ENCODE data around the gene SYDE2.
A peak's percentile ranks its signal among the peaks of the same experiment; 100 is the strongest.

Gene SYDE2

DNA sequence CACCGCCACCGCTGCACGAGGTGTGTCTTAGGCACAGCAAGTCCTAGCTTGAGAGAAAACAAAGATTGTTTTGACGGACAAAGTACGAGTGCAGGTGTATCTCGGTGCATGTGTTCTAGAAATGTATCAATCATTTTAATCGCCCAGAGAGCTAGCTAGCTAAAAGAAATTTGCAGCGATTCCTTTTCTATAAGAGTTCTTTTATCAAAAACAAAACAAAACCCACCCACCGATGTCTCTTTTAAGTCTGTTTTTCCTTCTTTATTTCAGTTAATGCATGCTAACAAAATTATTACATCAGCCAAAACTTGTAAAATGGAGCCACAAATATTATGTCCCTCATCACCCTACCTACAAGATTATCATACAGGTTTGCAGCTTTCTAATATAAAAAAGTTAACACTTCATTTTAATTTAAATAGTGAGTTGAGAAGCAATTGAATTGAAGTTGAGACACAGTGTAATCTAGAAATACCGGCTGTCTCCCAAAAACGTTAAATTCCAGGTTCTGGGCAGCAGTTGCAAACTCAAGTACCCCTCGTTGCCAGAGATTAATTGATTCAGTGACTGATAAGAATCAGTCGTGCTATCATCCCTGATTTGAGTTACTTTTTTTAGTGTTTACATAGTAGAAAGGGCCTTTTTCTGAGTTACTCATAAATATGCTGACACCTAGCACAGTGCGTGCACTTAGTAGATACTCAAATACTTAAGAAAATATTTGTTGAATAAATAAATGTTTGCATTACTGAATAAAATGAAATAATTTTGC, 1.5 kb upstream of the SYDE2 start:
- TF ChIP-seq, protein P1, sequence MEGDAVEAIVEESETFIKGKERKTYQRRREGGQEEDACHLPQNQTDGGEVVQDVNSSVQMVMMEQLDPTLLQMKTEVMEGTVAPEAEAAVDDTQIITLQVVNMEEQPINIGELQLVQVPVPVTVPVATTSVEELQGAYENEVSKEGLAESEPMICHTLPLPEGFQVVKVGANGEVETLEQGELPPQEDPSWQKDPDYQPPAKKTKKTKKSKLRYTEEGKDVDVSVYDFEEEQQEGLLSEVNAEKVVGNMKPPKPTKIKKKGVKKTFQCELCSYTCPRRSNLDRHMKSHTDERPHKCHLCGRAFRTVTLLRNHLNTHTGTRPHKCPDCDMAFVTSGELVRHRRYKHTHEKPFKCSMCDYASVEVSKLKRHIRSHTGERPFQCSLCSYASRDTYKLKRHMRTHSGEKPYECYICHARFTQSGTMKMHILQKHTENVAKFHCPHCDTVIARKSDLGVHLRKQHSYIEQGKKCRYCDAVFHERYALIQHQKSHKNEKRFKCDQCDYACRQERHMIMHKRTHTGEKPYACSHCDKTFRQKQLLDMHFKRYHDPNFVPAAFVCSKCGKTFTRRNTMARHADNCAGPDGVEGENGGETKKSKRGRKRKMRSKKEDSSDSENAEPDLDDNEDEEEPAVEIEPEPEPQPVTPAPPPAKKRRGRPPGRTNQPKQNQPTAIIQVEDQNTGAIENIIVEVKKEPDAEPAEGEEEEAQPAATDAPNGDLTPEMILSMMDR (IDR thresholded peaks at IDR 0.05; ENCODE audit: insufficient read depth, low read length, missing control alignments) = no peak
- ChIA-PET POLR2A (interaction anchor here (0.5 kb wide), 1 partner anchor 66 kb away, joined by 3 read pairs; no protein-coding TSS in a partner anchor), CTCF (interaction anchor here (0.9 to 1.2 kb wide), 2 partner anchors 53 to 56 kb away, joined by 3 to 5 read pairs; no protein-coding TSS in a partner anchor)
- H3K4me3 ChIP-seq (ENCODE audit: low read depth, low read length) = peak overlapping the region; percentile 82
- DNase-seq (ENCODE audit: low read depth, low spot score) = no peak

DNA sequence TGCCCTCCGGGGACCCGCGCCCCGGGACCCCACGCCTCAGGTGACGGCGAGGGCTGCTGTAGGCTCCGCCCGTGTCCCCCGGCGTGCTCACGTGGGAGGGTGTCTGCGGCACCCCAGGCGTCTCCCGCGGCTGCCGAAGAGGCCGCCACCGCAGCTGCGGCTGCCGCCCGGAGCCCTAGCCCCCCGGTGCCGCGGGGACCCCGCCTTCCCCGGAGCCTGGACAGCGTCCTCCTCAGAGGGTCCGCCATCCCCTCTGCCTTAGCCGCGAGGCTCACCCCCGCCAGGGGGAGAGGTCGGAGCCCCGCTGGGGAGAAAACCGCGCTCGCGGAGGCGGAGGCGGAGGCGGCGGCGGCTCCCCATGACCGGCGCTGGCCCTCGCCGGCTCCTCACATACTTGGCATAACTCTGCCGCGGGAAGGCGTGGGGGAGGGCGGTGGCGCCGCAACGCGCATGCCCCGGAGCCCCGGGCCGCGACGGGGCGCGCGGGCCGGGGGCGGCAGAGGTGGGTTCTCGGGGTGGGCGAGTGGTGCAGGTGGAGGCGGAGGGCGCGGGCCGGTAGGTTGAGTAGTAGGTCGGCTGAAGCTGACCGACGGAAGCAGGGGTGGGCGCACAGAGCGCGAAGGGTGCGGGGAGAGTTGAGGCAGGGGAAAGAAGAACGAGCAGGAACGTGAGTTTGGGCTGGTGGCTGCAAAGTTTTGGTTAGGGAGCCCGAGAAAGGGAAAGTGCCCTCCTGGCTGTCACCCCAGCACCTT, 700 bp upstream of the SYDE2 start:
- DNase-seq (ENCODE audit: low read depth, low spot score) = no peak
- H3K4me3 ChIP-seq (ENCODE audit: low read depth, low read length) = peak overlapping the region; percentile 82
- ChIA-PET POLR2A (no interaction called here), CTCF (interaction anchor here (0.9 to 3.4 kb wide), 3 partner anchors 53 to 58 kb away, joined by 3 to 12 read pairs (median 5); partner anchors contain the start of gene C1orf52)
- TF ChIP-seq, protein P1 (IDR thresholded peaks at IDR 0.05; ENCODE audit: insufficient read depth, low read length, missing control alignments) = peak; percentile 6

DNA sequence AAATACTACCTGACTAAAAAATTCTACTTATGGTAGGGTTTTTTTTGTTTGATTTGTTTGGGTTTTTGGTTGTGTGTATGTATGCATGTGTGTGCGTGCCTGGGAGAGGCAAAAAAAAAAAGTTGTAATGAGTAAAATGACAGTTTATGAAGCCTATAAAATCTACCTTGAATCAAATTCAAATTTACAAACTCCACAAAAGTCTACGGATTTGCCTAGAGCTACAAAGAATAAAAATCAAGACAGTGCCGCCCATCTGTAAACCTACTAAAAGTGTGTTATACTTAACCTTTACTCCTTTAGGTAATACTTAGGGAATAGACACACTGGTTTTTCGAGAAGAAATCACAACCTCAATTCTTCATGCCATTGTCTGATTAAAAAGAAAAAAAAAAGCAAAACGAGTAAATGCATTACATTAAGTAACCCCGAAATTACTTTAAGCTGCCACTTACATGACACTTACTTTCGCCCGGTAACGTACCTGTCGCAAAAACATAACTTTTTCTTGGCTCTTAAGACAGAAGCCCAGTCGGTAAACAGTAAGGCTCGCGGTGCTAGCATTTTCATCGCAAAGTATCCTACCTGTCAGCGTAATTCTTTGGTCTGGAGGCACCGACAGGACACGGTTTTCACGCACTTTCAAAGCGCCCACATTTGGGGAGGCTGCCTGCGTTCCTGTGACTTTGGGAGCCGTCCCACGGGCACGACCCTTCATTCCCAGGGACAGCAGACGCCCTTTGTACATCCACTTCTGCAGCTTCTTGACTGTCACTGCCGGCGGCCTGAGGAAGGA, 951 bp downstream of the SYDE2 start:
- H3K4me3 ChIP-seq (ENCODE audit: low read depth, low read length) = peak overlapping the region; percentile 82
- DNase-seq (ENCODE audit: low read depth, low spot score) = no peak
- CTCF ChIA-PET = interaction anchor here (1.1 to 3.4 kb wide), 4 partner anchors 10 to 255 kb away, joined by 3 to 12 read pairs (median 4); partner anchors contain the start of gene C1orf52
- POLR2A ChIA-PET = no interaction called here
- TF ChIP-seq, protein P1 (IDR thresholded peaks at IDR 0.05; ENCODE audit: insufficient read depth, low read length, missing control alignments) = no peak

DNA sequence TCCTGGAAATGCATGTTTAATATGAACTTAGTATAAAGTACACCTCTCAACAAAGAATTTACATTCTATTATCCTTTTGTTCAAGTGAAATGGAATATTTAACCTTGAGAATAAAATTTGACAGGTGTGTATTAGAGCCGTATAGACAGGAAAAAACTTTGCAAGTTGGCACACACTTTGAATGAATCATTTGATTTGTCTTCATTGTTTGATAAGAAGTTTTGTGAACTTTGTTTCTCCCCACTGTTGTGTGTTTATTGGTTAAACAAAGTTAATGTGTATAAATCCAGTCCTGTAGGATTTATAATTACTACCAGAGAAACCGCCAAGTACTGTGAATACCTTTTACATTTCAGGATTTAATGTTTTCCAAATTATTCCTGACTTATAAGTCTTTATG, 2.0 kb downstream of the SYDE2 start:
- TF ChIP-seq, protein P1 (IDR thresholded peaks at IDR 0.05; ENCODE audit: insufficient read depth, low read length, missing control alignments) = no peak
- peak overlapping the region; percentile 82 for H3K4me3 ChIP-seq (ENCODE audit: low read depth, low read length)
- no peak for DNase-seq (ENCODE audit: low read depth, low spot score)
- CTCF ChIA-PET = interaction anchor here (0.8 to 3.4 kb wide), 3 partner anchors 9 to 61 kb away, joined by 4 to 12 read pairs (median 4); partner anchors contain the start of gene C1orf52
- POLR2A ChIA-PET = no interaction called here

DNA sequence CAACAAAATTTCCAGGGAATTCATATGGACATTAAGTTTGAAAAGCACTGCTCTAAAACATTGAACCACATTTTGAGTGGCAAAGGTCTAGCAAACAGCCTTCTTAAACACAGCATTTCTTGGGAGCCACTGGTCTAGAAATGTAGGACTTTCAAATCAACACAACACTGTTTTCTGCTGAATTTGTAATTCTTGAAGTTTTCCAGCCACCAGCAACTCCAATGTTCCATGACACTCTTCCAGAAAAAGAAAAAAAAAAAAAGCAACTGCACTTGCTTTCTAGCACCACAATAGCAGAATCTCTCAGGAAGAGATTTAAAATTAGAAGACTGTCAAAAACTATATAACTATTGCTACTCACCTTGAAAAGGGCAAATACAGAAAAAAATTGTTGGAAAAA, 4.5 kb downstream of the SYDE2 start:
- CTCF ChIA-PET = no interaction called here
- DNase-seq (ENCODE audit: low read depth, low spot score) = no peak
- POLR2A ChIA-PET = no interaction called here
- no peak overlapping the region for H3K4me3 ChIP-seq (ENCODE audit: low read depth, low read length)
- TF ChIP-seq, protein P1 (IDR thresholded peaks at IDR 0.05; ENCODE audit: insufficient read depth, low read length, missing control alignments) = no peak
